Measurements from ENCODE around the gene RTTN. TPM values are rescaled to one million over a fixed set of nuclear protein-coding genes. Genes with fewer than 3 reads are reported as not detected.

Gene RTTN
- total and polyA plus RNA-seq, 9 of the 15 experiments (the other 6 are each of a cell fraction or from before 2014, with no cell fraction given): 3.1 to 18.3 (median 10.6) TPM

DNA sequence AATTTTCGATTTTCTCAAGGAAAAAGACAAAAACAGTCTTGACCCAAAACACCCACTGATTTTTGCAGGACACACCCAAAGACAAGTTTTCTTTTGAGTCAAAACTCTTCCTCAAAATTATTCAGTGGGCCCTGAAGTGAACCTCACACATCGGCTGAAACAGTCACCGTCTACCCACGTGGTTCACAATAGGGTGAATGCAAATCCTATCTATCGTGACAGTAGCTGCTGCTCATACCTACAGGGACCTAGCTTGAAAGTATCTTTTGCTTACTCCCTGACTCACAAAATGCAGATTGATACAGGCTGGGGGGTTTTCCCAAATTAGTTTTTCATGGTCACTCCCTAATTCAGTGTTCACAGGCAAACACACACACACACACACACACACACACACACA lies 247.1 kb downstream of the RTTN start:
- Histone ChIP-seq H3K4me2 (ENCODE audit: insufficient read depth, low read length) (no peak overlapping the region), H3K4me1 (replicated peaks in 1 of 2; ENCODE audit: control insufficient read depth in 2 of 2, insufficient read depth in 2 of 2, low read length in 2 of 2) (peaks cover 0 to 18% of the 10 kb centered on the region in 2 experiments; a peak in 3 of 5 replicates), H3K27ac (ENCODE audit: extremely low read depth, low read depth, low read length) (no peak overlapping the region), H3K9me3 (replicated peaks; ENCODE audit: control insufficient read depth, insufficient read depth, low read depth, low read length) (no peaks in the 10 kb centered on the region), H3K9ac (ENCODE audit: insufficient read depth in 1 of 2, low read depth in 2 of 2, low read length in 2 of 2) (no peak overlapping the region), H3K27me3 (ENCODE audit: control insufficient read depth in 2 of 2, insufficient read depth in 2 of 2, low read length in 2 of 2) (no peaks in the 10 kb centered on the region), H3K4me3 (no peak overlapping the region), H4K20me1 (replicated peaks; ENCODE audit: control insufficient read depth, insufficient read depth, low read length) (no peaks in the 10 kb centered on the region), H3K79me2 (ENCODE audit: control insufficient read depth, insufficient read depth, low read length) (no peaks in the 10 kb centered on the region), H3K36me3 (ENCODE audit: control insufficient read depth, insufficient read depth, low read length) (no peaks in the 10 kb centered on the region), H3K9me1 (ENCODE audit: control insufficient read depth, insufficient read depth, low read length) (no peaks in the 10 kb centered on the region), H2AFZ (ENCODE audit: low read depth, low read length) (no peak overlapping the region)
- in situ Hi-C loops (cut with MboI) (no loop called here), intact Hi-C loops (cut with micrococcal nuclease) (no loop called here)
- TF ChIP-seq SRF (CRISPR knock-in tag; IDR thresholded peaks at IDR 0.05) (no peak), KLF1 (tag; IDR thresholded peaks at IDR 0.05) (no peak), ARID1B (IDR thresholded peaks at IDR 0.05) (no peak), ZNF354B (CRISPR knock-in tag; IDR thresholded peaks at IDR 0.05) (no peak), NUFIP1 (IDR thresholded peaks at IDR 0.05; ENCODE audit: partially characterized antibody) (no peak), ZNF766 (CRISPR knock-in tag; conservative IDR thresholded peaks at IDR 0.05) (no peak), FOXK1 (CRISPR knock-in tag; IDR thresholded peaks at IDR 0.05; ENCODE audit: borderline replicate concordance) (no peak)
- TF ChIP-seq, protein P1, sequence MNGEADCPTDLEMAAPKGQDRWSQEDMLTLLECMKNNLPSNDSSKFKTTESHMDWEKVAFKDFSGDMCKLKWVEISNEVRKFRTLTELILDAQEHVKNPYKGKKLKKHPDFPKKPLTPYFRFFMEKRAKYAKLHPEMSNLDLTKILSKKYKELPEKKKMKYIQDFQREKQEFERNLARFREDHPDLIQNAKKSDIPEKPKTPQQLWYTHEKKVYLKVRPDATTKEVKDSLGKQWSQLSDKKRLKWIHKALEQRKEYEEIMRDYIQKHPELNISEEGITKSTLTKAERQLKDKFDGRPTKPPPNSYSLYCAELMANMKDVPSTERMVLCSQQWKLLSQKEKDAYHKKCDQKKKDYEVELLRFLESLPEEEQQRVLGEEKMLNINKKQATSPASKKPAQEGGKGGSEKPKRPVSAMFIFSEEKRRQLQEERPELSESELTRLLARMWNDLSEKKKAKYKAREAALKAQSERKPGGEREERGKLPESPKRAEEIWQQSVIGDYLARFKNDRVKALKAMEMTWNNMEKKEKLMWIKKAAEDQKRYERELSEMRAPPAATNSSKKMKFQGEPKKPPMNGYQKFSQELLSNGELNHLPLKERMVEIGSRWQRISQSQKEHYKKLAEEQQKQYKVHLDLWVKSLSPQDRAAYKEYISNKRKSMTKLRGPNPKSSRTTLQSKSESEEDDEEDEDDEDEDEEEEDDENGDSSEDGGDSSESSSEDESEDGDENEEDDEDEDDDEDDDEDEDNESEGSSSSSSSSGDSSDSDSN (IDR thresholded peaks at IDR 0.05; ENCODE audit: borderline replicate concordance in 1 of 2, low read depth in 2 of 2, low read length in 2 of 2): no peak
- TF ChIP-seq, protein P2, sequence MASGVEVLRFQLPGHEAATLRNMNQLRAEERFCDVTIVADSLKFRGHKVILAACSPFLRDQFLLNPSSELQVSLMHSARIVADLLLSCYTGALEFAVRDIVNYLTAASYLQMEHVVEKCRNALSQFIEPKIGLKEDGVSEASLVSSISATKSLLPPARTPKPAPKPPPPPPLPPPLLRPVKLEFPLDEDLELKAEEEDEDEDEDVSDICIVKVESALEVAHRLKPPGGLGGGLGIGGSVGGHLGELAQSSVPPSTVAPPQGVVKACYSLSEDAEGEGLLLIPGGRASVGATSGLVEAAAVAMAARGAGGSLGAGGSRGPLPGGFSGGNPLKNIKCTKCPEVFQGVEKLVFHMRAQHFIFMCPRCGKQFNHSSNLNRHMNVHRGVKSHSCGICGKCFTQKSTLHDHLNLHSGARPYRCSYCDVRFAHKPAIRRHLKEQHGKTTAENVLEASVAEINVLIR (CRISPR knock-in tag; IDR thresholded peaks at IDR 0.05): no peak
- CTCF ChIA-PET (ENCODE audit: low intra/inter-chr PET ratio): no interaction called here
- ATAC-seq (no peak), FAIRE-seq (no peak), DNase-seq (ENCODE audit: extremely low read depth in 1 of 4, low spot score in 3 of 4) (no peak)
- BruUV-seq (replicated peaks): no TSS peak
- POLR2A ChIA-PET: no interaction called here
- 71% methylated on average over 5 of the region's 5 CpGs for WGBS (ENCODE audit: insufficient coverage, low coverage, missing lambda C conversion rate)
